B cell (primary cell): ENCODE measurements around the gene NBEAL1. TPM values are rescaled to one million over a fixed set of nuclear protein-coding genes. Genes with fewer than 3 reads are reported as not detected.

ENCODE experiments used
- ATAC-seq: fragments of 200-7000 bp; cut with Tn5 transposase; one replicate; pipeline ENCODE4 v1.10.0; 2021; ENCODE audit warnings: low read depth, mild to moderate bottlenecking, moderate number of reproducible peaks, moderate library complexity
- CTCF ChIA-PET: fragments of 350-600 bp; sonication (Branson Sonifier 250); formaldehyde crosslinking; loops from one replicate; lab custom pipeline; 2021; ENCODE audit warnings: antibody characterized with exemption, inconsistent platforms; lab: Charles Lee
- POLR2A ChIA-PET: fragments of 350-600 bp; sonication (Branson Sonifier 250); formaldehyde crosslinking; loops from one replicate; lab custom pipeline; 2021; ENCODE audit warnings: antibody characterized with exemption; lab: Charles Lee
- DNase-seq: peaks from one replicate; pipeline ENCODE4 v3.0.0; 2013
- H2AFZ ChIP-seq: 2 replicates; pipeline ENCODE4 v1.6.1; 2012; ENCODE audit warnings: mild to moderate bottlenecking, low read depth, low read length; ENCODE audit not compliant: insufficient read depth, poor library complexity, severe bottlenecking
- H3K27ac ChIP-seq, 2 donors: 1 replicate in 1 of 2; 2 replicates in 1 of 2; pipeline ENCODE4 v1.5.1; 2012 to 2013; ENCODE audit warnings: low read length in 2 of 2, mild to moderate bottlenecking in 2 of 2, moderate library complexity in 1 of 2
- H3K27me3 ChIP-seq, 4 experiments: fragments of 200-600 bp in 1 of 4; sonication (generic) in 1 of 4; replicated peaks in 1 of 4; 1 replicate in 2 of 4; 2 replicates in 2 of 4; pipeline versions ENCODE4 v1.6.1 to v1.7.0; 2013 to 2016; ENCODE audit warnings: low read length in 3 of 4, mild to moderate bottlenecking in 2 of 4, mixed read lengths in 1 of 4, moderate library complexity in 1 of 4; ENCODE audit not compliant: insufficient read depth in 4 of 4, control insufficient read depth in 3 of 4; ENCODE audit errors: control extremely low read depth in 1 of 4
- H3K36me3 ChIP-seq, 2 experiments: replicated peaks in 1 of 2; 1 replicate in 1 of 2; 2 replicates in 1 of 2; pipeline versions ENCODE4 v1.6.1 to v1.7.1; 2013; ENCODE audit warnings: low read length in 1 of 2; ENCODE audit not compliant: insufficient read depth in 2 of 2, control insufficient read depth in 1 of 2; ENCODE audit errors: control extremely low read depth in 1 of 2, extremely low read depth in 1 of 2
- H3K4me1 ChIP-seq, 2 donors: fragments of 200-600 bp in 1 of 2; sonication (generic) in 1 of 2; 1 replicate in 1 of 2; 2 replicates in 1 of 2; pipeline versions ENCODE4 v1.5.1 to v1.6.1; 2013 to 2017; ENCODE audit warnings: low read length in 2 of 2; ENCODE audit not compliant: control insufficient read depth in 2 of 2, insufficient read depth in 2 of 2
- H3K4me2 ChIP-seq: replicated peaks from 2 replicates; pipeline ENCODE3; 2012; ENCODE audit warnings: mild to moderate bottlenecking, low read depth, low read length; ENCODE audit not compliant: poor library complexity, severe bottlenecking
- H3K4me3 ChIP-seq, 5 experiments: fragments of 200-600 bp in 1 of 5; sonication (generic) in 1 of 5; 1 replicate in 3 of 5; 2 replicates in 2 of 5; pipeline versions ENCODE4 v1.5.1 to v1.7.0; 2011 to 2016; ENCODE audit warnings: low read length in 4 of 5, mild to moderate bottlenecking in 4 of 5, low read depth in 2 of 5, control low read depth in 1 of 5, moderate library complexity in 1 of 5; ENCODE audit not compliant: insufficient read depth in 1 of 5; ENCODE audit errors: control extremely low read depth in 1 of 5, extremely low read depth in 1 of 5
- H3K79me2 ChIP-seq: fragments of 200-600 bp; sonication (generic); one replicate; pipeline ENCODE4 v1.6.0; 2016; ENCODE audit warnings: low read length; ENCODE audit not compliant: control insufficient read depth, insufficient read depth
- H3K9ac ChIP-seq: fragments of 200-600 bp; sonication (generic); 2 replicates; pipeline ENCODE4 v1.6.1; 2017; ENCODE audit warnings: mild to moderate bottlenecking, low read length, moderate library complexity
- H3K9me3 ChIP-seq, 3 donors: one replicate each; pipeline versions ENCODE4 v1.6.1 to v1.7.1; 2013; ENCODE audit warnings: low read length in 2 of 3; ENCODE audit not compliant: control insufficient read depth in 2 of 3, insufficient read depth in 1 of 3; ENCODE audit errors: control extremely low read depth in 1 of 3
- H4K20me1 ChIP-seq: 2 replicates; pipeline ENCODE4 v1.6.0; 2012; ENCODE audit warnings: mild to moderate bottlenecking, low read length; ENCODE audit not compliant: insufficient read depth, control insufficient read depth, poor library complexity, severe bottlenecking
- H3K27ac Mint-ChIP-seq: one replicate; pipeline ENCODE4 v1.8.0; 2021; ENCODE audit warnings: mixed read lengths
- H3K27me3 Mint-ChIP-seq: one replicate; pipeline ENCODE4 v1.8.0; 2021; ENCODE audit warnings: mixed read lengths
- H3K4me1 Mint-ChIP-seq: one replicate; pipeline ENCODE4 v1.8.0; 2021; ENCODE audit warnings: mixed read lengths
- H3K4me3 Mint-ChIP-seq: one replicate; pipeline ENCODE4 v1.8.0; 2021; ENCODE audit warnings: mixed read lengths
- H3K9me3 Mint-ChIP-seq: one replicate; pipeline ENCODE4 v1.8.0; 2022; ENCODE audit warnings: mixed read lengths; ENCODE audit not compliant: insufficient read depth
- CTCF ChIP-seq: fragments of 200-600 bp; IDR thresholded peaks from one replicate; pipeline ENCODE4 v1.8.0; 2022; ENCODE audit warnings: antibody characterized with exemption, mild to moderate bottlenecking
- EZH2 ChIP-seq: IDR thresholded peaks from 2 replicates; pipeline ENCODE4 v1.6.1; 2012; ENCODE audit warnings: borderline replicate concordance, low read depth, mild to moderate bottlenecking, moderate library complexity, low read length; ENCODE audit not compliant: insufficient read depth, poor library complexity, severe bottlenecking
- WGBS: methylation state at CpG from one replicate; pipeline ENCODE4 v1.1.5; 2013; ENCODE audit warnings: missing lambda C conversion rate; ENCODE audit not compliant: insufficient coverage; 5-methylcytosine and 5-hydroxymethylcytosine counted together
- intact Hi-C: fragments of 100-400 bp; cut with micrococcal nuclease; formaldehyde crosslinking; loops from one replicate; pipeline ENCODE4 v1.10.0; 2022
- polyA plus RNA-seq: library from polyadenylated mRNA; depleted of rRNA; stranded (reverse); fragments of >200 nt; gene quantifications from 2 replicates; pipeline ENCODE4 v1.2.3, GENCODE V29; 2012
- total RNA-seq, 2 donors: library from RNA; stranded (reverse); fragments of 120-200 nt in 1 of 2; gene quantifications; 1 replicate in 1 of 2; 2 replicates in 1 of 2; pipeline versions ENCODE4 v1.2.3 to v1.2.4, GENCODE V29; 2013 to 2022

The NBEAL1 gene
- total and polyA plus RNA-seq, 2 donors (not counting 1 experiment from before 2014, with no cell fraction given) = 2.2 to 22.0 TPM

- H3K27me3 Mint-ChIP-seq = no peaks in the 10 kb centered on the region
- peak overlapping the region in 2 of 5 experiments; percentile 83 to 96 for H3K4me3 ChIP-seq
- H3K27ac ChIP-seq = no peak overlapping the region
- intact Hi-C loops = loop anchor here (1.0 to 5.0 kb wide), 3 partner anchors 91 to 1785 kb away; partner anchors contain the start of genes ABI2, NBEAL1, STRADB and TRAK2
- H3K4me1 ChIP-seq = peaks cover 17 to 19% of the 10 kb centered on the region in 2 donors
- H3K27me3 ChIP-seq = no peaks in the 10 kb centered on the region
- WGBS = 90% methylated on average over 6 of the region's 16 CpGs
- H3K9me3 ChIP-seq = no peaks in the 10 kb centered on the region
- DNase-seq (peak; percentile 19), ATAC-seq (no peak)
- ChIA-PET CTCF (interaction anchor here (0.5 to 2.6 kb wide), 6 partner anchors 10 to 992 kb away, joined by 3 to 15 read pairs (median 5); partner anchors contain the start of genes CARF and WDR12), POLR2A (interaction anchor here (0.6 to 1.9 kb wide), 3 partner anchors 12 to 570 kb away, joined by 4 to 10 read pairs (median 4); partner anchors contain the start of genes CARF and WDR12)
- no peaks in the 10 kb centered on the region for H3K36me3 ChIP-seq
- peaks cover 33% of the 10 kb centered on the region for H3K79me2 ChIP-seq
- no peaks in the 10 kb centered on the region for H3K9me3 Mint-ChIP-seq
- H3K9ac ChIP-seq = peak overlapping the region; percentile 73
- H4K20me1 ChIP-seq = peaks cover 15% of the 10 kb centered on the region
- peak overlapping the region; percentile 77 for H3K4me2 ChIP-seq
- peak overlapping the region; percentile 96 for H3K4me3 Mint-ChIP-seq
- peaks cover 25% of the 10 kb centered on the region for H3K4me1 Mint-ChIP-seq
- TF ChIP-seq CTCF (no peak), EZH2 (no peak)
- H3K27ac Mint-ChIP-seq = peak overlapping the region; percentile 68
- peak overlapping the region; percentile 79 for H2AFZ ChIP-seq
Observed at GRCh38 chr2:203237346-203238238, 222.9 kb downstream of the NBEAL1 start.
